ENCODE measurements around the gene PLD3.

DNA sequence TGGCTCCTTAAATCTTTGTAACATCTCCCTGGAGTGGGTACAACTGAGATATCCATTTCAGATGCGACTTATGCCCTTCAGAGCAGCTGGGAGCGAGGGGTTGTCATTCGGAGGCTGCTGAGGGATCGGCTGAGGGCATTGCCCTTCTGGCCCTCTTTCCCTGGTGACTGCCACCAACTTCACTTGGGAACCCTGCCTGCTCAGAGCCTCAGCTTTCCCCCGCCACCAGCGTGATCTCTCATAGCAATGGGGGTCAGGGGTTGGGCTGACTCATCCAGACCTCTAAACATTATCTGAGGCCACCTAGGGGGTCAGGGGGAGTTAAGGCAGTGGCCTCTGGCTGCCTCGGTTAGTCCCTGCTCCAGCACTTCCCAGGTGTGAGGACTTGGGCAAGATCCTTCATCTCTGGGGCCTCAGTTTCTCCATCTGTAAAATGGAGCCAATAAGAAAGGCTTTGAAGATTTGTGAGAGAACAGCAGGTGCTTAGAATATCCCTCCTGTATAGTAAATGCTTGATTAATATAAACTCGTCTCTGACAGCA, 63.5 kb downstream of the PLD3 start:
- no peak for TF ChIP-seq CTCF (IDR thresholded peaks at IDR 0.05; ENCODE audit: low read depth, low read length, poor library complexity, severe bottlenecking)
- TF ChIP-seq EZH2phosphoT487 (IDR thresholded peaks at IDR 0.05; ENCODE audit: borderline replicate concordance, low read length), result no peak
